C4-2B (cell line): ENCODE results near the gene MAPRE2.

ENCODE experiments used
- ZFX ChIP-seq: fragments of 450-650 bp; IDR thresholded peaks from 2 replicates; pipeline ENCODE4 v1.6.1; 2017
- TF ChIP-seq, protein P1 (sequence below): fragments of 450-650 bp; conservative IDR thresholded peaks from 2 replicates; pipeline ENCODE4 v1.5.1; 2017; ENCODE audit warnings: mild to moderate bottlenecking

- TF ChIP-seq, protein P1, sequence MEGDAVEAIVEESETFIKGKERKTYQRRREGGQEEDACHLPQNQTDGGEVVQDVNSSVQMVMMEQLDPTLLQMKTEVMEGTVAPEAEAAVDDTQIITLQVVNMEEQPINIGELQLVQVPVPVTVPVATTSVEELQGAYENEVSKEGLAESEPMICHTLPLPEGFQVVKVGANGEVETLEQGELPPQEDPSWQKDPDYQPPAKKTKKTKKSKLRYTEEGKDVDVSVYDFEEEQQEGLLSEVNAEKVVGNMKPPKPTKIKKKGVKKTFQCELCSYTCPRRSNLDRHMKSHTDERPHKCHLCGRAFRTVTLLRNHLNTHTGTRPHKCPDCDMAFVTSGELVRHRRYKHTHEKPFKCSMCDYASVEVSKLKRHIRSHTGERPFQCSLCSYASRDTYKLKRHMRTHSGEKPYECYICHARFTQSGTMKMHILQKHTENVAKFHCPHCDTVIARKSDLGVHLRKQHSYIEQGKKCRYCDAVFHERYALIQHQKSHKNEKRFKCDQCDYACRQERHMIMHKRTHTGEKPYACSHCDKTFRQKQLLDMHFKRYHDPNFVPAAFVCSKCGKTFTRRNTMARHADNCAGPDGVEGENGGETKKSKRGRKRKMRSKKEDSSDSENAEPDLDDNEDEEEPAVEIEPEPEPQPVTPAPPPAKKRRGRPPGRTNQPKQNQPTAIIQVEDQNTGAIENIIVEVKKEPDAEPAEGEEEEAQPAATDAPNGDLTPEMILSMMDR: no peak
- TF ChIP-seq ZFX: no peak
These were observed 30.2 kb upstream of the MAPRE2 start for GRCh38 chr18:35010993-35011392.
